Measurements from ENCODE around the gene GNB4.

GRCh38 chr3:179447251-179447650 is 4.0 kb downstream of the GNB4 start:
- TF ChIP-seq, protein P1, sequence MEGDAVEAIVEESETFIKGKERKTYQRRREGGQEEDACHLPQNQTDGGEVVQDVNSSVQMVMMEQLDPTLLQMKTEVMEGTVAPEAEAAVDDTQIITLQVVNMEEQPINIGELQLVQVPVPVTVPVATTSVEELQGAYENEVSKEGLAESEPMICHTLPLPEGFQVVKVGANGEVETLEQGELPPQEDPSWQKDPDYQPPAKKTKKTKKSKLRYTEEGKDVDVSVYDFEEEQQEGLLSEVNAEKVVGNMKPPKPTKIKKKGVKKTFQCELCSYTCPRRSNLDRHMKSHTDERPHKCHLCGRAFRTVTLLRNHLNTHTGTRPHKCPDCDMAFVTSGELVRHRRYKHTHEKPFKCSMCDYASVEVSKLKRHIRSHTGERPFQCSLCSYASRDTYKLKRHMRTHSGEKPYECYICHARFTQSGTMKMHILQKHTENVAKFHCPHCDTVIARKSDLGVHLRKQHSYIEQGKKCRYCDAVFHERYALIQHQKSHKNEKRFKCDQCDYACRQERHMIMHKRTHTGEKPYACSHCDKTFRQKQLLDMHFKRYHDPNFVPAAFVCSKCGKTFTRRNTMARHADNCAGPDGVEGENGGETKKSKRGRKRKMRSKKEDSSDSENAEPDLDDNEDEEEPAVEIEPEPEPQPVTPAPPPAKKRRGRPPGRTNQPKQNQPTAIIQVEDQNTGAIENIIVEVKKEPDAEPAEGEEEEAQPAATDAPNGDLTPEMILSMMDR (conservative IDR thresholded peaks at IDR 0.05; ENCODE audit: low read depth, low read length), result no peak
- no peak for TF ChIP-seq EZH2 (IDR thresholded peaks at IDR 0.05; ENCODE audit: borderline replicate concordance, low read depth, low read length, poor library complexity, severe bottlenecking)
